G401.6 (cell line): Measurements from ENCODE around the gene ZBTB17.
"Not testable (repeated sequence)": the region's sequence is repeated elsewhere in the genome, so short reads cannot be mapped to it uniquely, and the experiment has no call there.

ENCODE experiments used
- FAIRE-seq: peaks from 2 replicates; lab custom pipeline; 2012; peaks lifted over from hg19 to GRCh38; lab: Jason Lieb, UNC

ZBTB17 gene

GRCh38 chr1:15988856-15989736, 13.2 kb upstream of the ZBTB17 start:
- no peak for FAIRE-seq

- no peak for FAIRE-seq
Observed at GRCh38 chr1:15985611-15986297, 9.9 kb upstream of the ZBTB17 start.

GRCh38 chr1:15983275-15983674, 7.4 kb upstream of the ZBTB17 start:
- no peak for FAIRE-seq

- no peak for FAIRE-seq
Observed at GRCh38 chr1:15981679-15982078, 5.8 kb upstream of the ZBTB17 start.

- not testable (repeated sequence) for FAIRE-seq
Observed at GRCh38 chr1:15977947-15978346, 2.0 kb upstream of the ZBTB17 start.

- no peak for FAIRE-seq
Observed at GRCh38 chr1:15975358-15975804, 520 bp downstream of the ZBTB17 start.

GRCh38 chr1:15974855-15975254, 1.0 kb downstream of the ZBTB17 start:
- no peak for FAIRE-seq

GRCh38 chr1:15973772-15974171, 2.1 kb downstream of the ZBTB17 start:
- no peak for FAIRE-seq

GRCh38 chr1:15972409-15972808, 3.5 kb downstream of the ZBTB17 start:
- no peak for FAIRE-seq

GRCh38 chr1:15970911-15971310, 5.0 kb downstream of the ZBTB17 start:
- FAIRE-seq, result no peak

GRCh38 chr1:15969321-15969880, 6.5 kb downstream of the ZBTB17 start:
- no peak for FAIRE-seq

- FAIRE-seq, result no peak
Observed at GRCh38 chr1:15968172-15968571, 7.7 kb downstream of the ZBTB17 start.

- no peak for FAIRE-seq
Observed at GRCh38 chr1:15966956-15967344, 9.0 kb downstream of the ZBTB17 start.

GRCh38 chr1:15966081-15966955, 9.6 kb downstream of the ZBTB17 start:
- FAIRE-seq, result no peak

- FAIRE-seq, result no peak
Observed at GRCh38 chr1:15965228-15965767, 10.6 kb downstream of the ZBTB17 start.

GRCh38 chr1:15963968-15964648, 11.8 kb downstream of the ZBTB17 start:
- FAIRE-seq, result no peak

GRCh38 chr1:15963363-15963967, 12.4 kb downstream of the ZBTB17 start:
- FAIRE-seq, result no peak

GRCh38 chr1:15962671-15963362, 13.1 kb downstream of the ZBTB17 start:
- FAIRE-seq, result no peak

- FAIRE-seq, result no peak
Observed at GRCh38 chr1:15962176-15962575, 13.7 kb downstream of the ZBTB17 start.

- FAIRE-seq, result no peak
Observed at GRCh38 chr1:15961492-15961891, 14.4 kb downstream of the ZBTB17 start.
